ENCODE data around the gene FAM186B.
A peak's percentile ranks its signal among the peaks of the same experiment; 100 is the strongest.

The FAM186B gene

GRCh38 chr12:49567611-49568441 is 37.6 kb downstream of the FAM186B start, which contains the start of gene MCRS1:
Gene MCRS1, minus strand, starts transcription at chr12:49568142. Its CDS starts 1,411 bp downstream, at chr12:49566731.
- peak; percentile 96 for DNase-seq

- DNase-seq: no peak
These were observed 38.2 kb downstream of the FAM186B start for GRCh38 chr12:49567302-49567610.

GRCh38 chr12:49566361-49566760 is 39.1 kb downstream of the FAM186B start:
- no peak for DNase-seq

- no peak for DNase-seq
These were observed 39.8 kb downstream of the FAM186B start for GRCh38 chr12:49565406-49566265.

- DNase-seq: no peak
These were observed 40.6 kb downstream of the FAM186B start for GRCh38 chr12:49564686-49565405.

GRCh38 chr12:49563951-49564685 is 41.3 kb downstream of the FAM186B start:
- DNase-seq: no peak

- DNase-seq: no peak
These were observed 42.6 kb downstream of the FAM186B start for GRCh38 chr12:49562831-49563230.

GRCh38 chr12:49562233-49562632 is 43.2 kb downstream of the FAM186B start:
- DNase-seq: no peak

- no peak for DNase-seq
These were observed 44.7 kb downstream of the FAM186B start for GRCh38 chr12:49560695-49561094.

GRCh38 chr12:49559011-49559675 is 46.3 kb downstream of the FAM186B start:
- DNase-seq: no peak

GRCh38 chr12:49558526-49558925 is 46.9 kb downstream of the FAM186B start:
- DNase-seq: no peak

- no peak for DNase-seq
These were observed 47.6 kb downstream of the FAM186B start for GRCh38 chr12:49557917-49558215.

GRCh38 chr12:49557187-49557916 is 48.1 kb downstream of the FAM186B start:
- DNase-seq: no peak

GRCh38 chr12:49556391-49557186 is 48.9 kb downstream of the FAM186B start:
- DNase-seq: no peak

- no peak for DNase-seq
These were observed 49.6 kb downstream of the FAM186B start for GRCh38 chr12:49555631-49556390.

- no peak for DNase-seq
These were observed 51.2 kb downstream of the FAM186B start for GRCh38 chr12:49554266-49554665.

- DNase-seq: no peak
These were observed 51.8 kb downstream of the FAM186B start for GRCh38 chr12:49553512-49554088.

GRCh38 chr12:49552899-49553298 is 52.5 kb downstream of the FAM186B start:
- no peak for DNase-seq

- no peak for DNase-seq
These were observed 53.0 kb downstream of the FAM186B start for GRCh38 chr12:49552425-49552824.
